Esophagus mucosa (tissue), 1 donor: Measurements from ENCODE around the gene AGTR1. TPM values are rescaled to one million over a fixed set of nuclear protein-coding genes. Genes with fewer than 3 reads are reported as not detected.

Source experiments
- ATAC-seq: fragments of 200-7000 bp; cut with Tn5 transposase; one replicate; pipeline ENCODE4 v1.9.1; 2020
- total RNA-seq: library from RNA; stranded (reverse); gene quantifications from one replicate; pipeline ENCODE4 v1.2.4, GENCODE V29; 2023
- donor health status: DM: yes; HTN: yes; CAD: no.

The AGTR1 gene
- 0.24 TPM for total RNA-seq

DNA sequence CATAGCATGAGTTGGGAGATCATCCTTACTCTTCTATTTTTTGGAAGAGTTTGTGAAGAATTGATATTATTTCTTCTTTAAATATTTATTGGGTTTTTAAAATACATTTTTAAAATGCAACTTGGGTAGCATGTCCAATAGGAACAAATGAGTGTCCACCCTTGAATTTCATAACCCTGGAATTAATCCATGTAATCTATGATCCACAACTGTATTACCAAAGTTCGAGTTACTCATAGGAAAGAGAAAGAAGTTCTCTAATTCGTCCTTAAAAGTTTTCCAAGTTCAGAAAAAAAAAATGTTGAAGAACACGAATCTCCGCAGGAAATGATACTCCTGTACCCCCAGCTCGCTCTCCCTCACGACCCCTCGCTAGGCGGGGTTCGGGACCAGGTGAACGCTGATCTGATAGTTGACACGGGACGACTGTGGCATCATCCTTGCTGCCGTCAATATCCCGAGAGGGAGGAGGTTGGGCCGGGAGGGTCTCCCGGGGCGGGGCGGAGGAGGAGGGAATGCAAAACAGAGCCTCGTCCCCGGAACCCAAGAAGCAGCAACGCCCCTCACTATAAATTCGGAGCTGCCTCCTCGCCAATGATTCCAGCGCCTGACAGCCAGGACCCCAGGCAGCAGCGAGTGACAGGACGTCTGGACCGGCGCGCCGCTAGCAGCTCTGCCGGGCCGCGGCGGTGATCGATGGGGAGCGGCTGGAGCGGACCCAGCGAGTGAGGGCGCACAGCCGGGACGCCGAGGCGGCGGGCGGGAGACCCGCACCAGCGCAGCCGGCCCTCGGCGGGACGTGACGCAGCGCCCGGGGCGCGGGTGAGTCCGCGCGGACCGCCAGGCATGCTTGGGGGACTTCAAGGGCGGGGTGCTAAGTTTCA is at the start of gene AGTR1:
TSS of gene AGTR1 (plus strand) at position 598 of the 884 bp plus-strand sequence. CDS start 43,133 bp downstream, outside the sequence.
- no peak for ATAC-seq

DNA sequence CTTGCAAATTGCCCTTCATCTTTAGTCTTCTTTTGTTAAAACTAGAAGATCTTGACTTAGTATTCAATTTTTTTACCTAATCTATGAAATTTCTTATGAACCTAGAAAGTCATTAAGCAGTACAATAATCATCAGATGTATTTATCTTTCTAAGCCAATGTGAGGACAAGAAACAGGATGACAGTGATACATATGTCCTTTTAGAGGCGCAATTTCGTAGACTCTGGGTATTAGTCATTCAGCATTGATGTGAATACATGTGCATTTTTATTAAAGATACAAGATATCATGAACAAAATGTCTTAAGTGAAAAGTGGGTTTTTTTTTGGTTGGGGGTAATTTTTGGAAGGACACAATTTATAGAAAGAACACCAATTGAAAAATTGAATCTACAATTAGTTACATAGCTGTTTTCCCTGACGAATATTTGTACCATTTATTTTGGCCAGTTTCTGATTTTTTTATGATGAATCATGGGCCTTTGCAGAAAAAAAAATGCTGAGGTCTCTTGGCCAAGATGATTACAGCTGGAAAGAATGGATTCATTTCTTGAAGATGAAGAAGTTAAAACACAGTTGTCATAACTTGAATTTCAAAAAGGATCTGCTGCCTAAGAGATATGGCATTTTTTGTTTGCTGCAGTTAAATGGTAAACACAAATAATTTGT is 48.9 kb upstream of the AGTR1 start:
- ATAC-seq: no peak

DNA sequence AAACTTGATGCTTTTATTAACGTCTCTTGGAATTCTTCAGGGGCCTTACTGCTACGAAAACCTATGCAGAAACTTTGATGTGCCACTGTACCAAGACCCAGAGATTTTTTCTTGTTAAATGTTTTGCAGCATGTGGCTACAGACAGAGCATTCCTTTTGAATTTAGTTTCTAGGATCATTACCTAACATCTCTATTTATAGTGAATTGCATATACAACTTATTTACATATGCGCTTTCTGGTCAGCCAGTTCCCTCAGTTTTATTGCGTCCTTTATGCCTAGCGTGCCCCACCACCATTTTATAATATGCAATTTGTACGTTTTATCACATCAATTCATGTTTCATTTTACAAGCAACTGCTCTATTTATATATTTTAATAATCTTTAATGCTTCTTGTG is 46.2 kb upstream of the AGTR1 start:
- no peak for ATAC-seq

GRCh38 chr3:148654433-148654832 is 43.3 kb upstream of the AGTR1 start:
- no peak for ATAC-seq

DNA sequence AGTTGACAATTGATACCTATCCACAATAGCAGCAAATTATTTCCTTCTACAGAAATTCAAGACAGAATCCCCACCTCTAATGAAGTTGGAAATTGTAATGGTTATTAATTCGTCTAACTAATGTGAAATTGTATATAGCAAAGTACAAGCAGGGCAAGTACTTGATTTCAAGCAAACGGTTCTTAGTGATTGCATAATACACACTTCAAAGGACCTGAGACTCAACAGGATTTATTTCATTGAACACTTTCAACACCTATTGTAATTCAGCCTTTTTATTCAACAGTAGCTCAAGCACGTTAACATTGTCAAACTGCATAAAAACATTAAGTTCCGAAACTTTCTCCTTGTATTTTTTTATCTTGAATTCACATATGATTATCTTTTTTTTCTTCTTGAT is 40.2 kb upstream of the AGTR1 start:
- ATAC-seq: no peak

DNA sequence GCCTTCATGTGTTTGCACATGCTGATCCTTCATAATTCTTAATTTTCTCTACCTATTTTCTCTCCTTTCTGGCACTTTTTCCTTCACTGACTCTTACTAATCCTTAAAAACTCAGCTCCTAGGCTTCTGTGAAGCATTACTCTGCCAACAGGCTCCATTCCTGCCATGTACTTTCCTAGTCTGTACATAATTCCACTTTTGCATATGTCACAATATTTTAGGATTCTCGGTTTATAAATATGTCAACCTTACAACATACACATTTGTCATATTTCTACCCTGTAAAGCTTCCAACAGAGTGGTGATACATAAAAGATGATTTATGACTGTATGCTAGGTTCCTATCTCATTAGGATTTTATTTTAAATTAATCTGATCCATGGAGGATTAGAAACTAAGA is 38.2 kb upstream of the AGTR1 start:
- no peak for ATAC-seq

GRCh38 chr3:148680289-148680688 is 17.4 kb upstream of the AGTR1 start:
- no peak for ATAC-seq

DNA sequence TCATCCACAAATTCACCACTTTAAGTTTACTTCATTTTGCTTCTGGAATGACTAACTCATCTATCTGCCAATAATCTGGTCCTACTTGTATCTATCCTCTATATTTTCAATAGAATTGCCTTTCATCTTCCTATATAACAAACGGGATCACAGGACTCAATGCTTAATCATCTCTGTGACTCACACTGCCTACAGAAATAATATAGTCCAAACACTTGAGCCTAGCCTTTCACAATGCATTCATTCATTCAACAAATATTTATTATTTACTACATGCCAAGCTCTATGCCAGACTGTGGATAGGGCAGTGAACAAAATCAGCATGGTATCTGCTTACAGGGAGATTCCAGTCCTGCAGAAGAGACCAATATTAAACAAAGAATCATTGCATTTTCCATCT is 16.6 kb upstream of the AGTR1 start:
- no peak for ATAC-seq

DNA sequence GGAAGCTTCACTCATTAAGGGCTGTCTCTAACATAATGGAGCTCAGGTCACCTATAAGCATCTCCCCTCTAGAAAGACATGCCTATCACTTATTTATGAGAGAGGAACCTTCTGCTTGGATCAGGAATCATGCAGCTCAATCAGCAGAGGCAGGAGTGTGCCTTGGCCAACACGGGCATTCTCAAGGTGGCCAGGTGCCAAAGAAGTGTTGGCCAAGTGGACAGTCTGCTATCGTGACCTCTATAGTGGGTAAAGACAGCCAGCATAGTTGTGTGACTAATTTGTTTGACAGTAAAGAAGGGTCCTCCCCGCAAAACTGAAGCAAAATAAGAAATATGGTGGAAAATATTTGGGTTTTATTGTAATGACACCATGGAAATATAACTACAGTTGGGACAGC is 14.7 kb upstream of the AGTR1 start:
- ATAC-seq: no peak

GRCh38 chr3:148694116-148694515 is 3.6 kb upstream of the AGTR1 start:
- ATAC-seq: no peak

DNA sequence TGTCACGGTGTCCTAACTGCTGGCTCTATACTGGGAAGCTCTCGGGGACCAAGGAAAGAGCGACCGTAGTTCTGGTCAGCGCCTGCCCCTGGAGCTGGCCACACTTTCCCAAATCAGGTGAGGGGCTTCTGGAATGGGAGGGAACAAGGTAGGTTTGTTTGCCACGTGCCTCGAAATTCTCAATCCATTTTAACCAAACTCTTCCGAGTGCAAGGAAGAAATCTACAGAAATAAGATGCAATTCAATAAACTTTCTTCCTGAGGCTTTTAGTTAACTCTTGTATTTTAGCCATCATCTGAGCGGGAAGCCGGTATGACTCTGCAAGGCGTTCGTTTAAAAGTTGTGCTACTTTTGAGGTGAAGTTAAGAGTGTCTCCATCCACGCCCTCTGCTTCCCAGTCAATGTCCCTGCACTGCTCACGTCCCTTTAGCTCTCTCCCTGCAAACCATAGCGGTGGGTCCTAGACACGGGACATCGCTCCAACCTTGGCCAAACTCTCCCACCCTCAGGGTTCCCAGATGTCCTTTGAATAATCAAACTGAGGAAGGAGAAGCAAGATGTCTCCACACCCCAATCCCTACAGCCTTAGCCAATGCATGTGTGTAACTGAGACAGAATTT is 597 bp downstream of the AGTR1 start:
- no peak for ATAC-seq

- no peak for ATAC-seq
Observed at GRCh38 chr3:148705314-148705713, 7.6 kb downstream of the AGTR1 start.

GRCh38 chr3:148707601-148708380 is 10.1 kb downstream of the AGTR1 start:
- ATAC-seq: no peak

GRCh38 chr3:148708409-148708808 is 10.7 kb downstream of the AGTR1 start:
- ATAC-seq: no peak

GRCh38 chr3:148709560-148710253 is 12.0 kb downstream of the AGTR1 start:
- ATAC-seq: no peak

DNA sequence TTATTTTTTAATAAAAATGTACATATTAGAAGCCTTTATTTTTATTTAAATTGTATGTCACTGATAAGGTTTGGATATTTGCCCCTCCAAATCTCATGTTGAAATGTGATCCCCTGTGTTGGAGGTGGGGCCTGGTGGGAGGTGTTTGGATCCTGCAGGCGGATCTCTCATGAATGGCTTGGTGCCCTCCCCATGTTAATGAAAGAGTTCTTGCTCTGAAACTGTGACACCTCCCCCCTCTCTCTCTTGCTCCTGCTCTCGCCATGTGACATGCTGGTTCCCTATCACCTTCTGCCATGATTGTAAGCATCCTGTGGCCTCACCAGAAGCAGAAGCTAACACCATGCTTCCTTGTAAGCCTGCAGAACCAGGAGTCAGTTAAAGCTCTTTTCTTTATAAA is 13.0 kb downstream of the AGTR1 start:
- no peak for ATAC-seq

DNA sequence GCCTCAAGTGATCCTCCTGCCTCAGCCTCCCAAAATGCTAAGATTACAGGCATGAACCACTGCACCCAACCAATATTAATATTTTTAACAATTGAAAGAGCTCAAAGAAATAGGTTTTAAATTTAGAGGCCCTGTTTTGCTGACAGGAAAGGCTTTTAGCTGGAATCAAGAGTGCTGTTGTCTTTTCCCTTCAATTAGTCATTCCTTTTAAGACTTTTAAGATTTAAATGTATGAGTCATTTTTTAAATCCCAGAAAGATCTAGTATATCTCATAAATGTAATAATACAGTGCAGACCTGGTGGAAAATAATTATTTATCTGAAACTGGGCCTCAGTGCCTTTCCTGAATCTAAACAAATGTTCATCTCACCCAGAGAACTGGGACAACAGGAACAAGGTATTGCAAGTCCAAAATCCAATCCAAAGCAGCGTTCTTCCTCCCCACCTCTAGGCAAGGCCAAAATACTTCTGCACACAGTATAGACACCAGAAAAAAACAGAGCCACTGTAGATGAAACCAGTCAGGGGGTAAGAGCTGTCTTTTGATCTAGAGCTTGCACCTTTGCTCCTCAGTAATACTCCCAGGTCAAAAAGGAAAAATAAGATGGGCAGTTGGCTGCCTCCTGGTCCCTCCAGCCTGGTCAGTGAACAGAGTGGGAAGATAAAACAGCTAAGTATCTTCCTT is 14.4 kb downstream of the AGTR1 start:
- ATAC-seq: no peak

GRCh38 chr3:148714521-148714920 is 16.8 kb downstream of the AGTR1 start:
- ATAC-seq: no peak

DNA sequence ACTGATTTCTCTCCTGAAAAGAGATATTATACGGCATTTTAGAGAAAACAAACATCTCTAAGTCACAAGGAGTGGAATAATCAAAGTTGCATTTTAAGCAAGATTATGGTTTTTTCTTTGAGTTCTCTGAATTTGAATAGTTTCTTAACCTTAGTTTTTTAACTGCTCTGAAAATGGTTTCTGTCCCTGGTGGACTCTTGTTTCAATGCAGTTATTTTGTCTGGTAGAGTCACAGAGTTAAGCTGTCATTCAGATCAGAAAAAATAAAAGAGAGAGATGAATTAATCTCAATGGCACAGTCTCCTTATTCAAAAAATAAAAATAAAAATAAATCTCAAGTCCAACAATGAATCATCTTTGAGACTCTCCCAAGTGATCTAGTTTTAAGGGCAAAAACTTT is 19.0 kb downstream of the AGTR1 start:
- no peak for ATAC-seq

GRCh38 chr3:148717885-148718561 is 20.3 kb downstream of the AGTR1 start:
- no peak for ATAC-seq
